GM21723 (cell line): ENCODE data around the gene RNASE1.
"Not testable (repeated sequence)": the region's sequence is repeated elsewhere in the genome, so short reads cannot be mapped to it uniquely, and the experiment has no call there.

ENCODE experiments used
- ATAC-seq: cut with Tn5 transposase; IDR thresholded peaks from one replicate; pipeline ENCODE4 v1.9.1; 2021; ENCODE audit warnings: mild to moderate bottlenecking, moderate library complexity; ENCODE audit not compliant: unreplicated experiment

Gene RNASE1

GRCh38 chr14:20774258-20774824 lies 28.3 kb downstream of the RNASE1 start:
- ATAC-seq = no peak

- no peak for ATAC-seq
Measured at GRCh38 chr14:20772650-20773049, 30.0 kb downstream of the RNASE1 start.

- no peak for ATAC-seq
Measured at GRCh38 chr14:20769421-20769820, 33.2 kb downstream of the RNASE1 start.

- ATAC-seq = no peak
Measured at GRCh38 chr14:20768593-20768892, 34.1 kb downstream of the RNASE1 start.

- no peak for ATAC-seq
Measured at GRCh38 chr14:20760950-20761349, 41.7 kb downstream of the RNASE1 start.

- ATAC-seq = not testable (repeated sequence)
Measured at GRCh38 chr14:20759465-20759864, 43.2 kb downstream of the RNASE1 start.

- no peak for ATAC-seq
Measured at GRCh38 chr14:20757965-20758364, 44.7 kb downstream of the RNASE1 start.

GRCh38 chr14:20755037-20755436 lies 47.6 kb downstream of the RNASE1 start:
- no peak for ATAC-seq

- ATAC-seq = no peak
Measured at GRCh38 chr14:20754308-20754707, 48.3 kb downstream of the RNASE1 start.

GRCh38 chr14:20751963-20752562 lies 50.6 kb downstream of the RNASE1 start:
- ATAC-seq = no peak
